HG03060 (cell line): ENCODE measurements around the gene PEX13.

Experiments used
- ATAC-seq: cut with Tn5 transposase; IDR thresholded peaks from one replicate; pipeline ENCODE4 v1.9.1; 2021; ENCODE audit warnings: low read depth, moderate number of reproducible peaks; ENCODE audit not compliant: unreplicated experiment

The PEX13 gene

GRCh38 chr2:61059382-61059781, 41.9 kb downstream of the PEX13 start:
- no peak for ATAC-seq

- peak; percentile 87 for ATAC-seq
Measured at GRCh38 chr2:61065714-61066709, 48.5 kb downstream of the PEX13 start, which contains the start of gene SANBR. Gene SANBR (plus strand): TSS chr2:61065871. CDS start chr2:61070351, 4,480 bp downstream.

GRCh38 chr2:61074100-61074499, 56.6 kb downstream of the PEX13 start:
- no peak for ATAC-seq

- no peak for ATAC-seq
Measured at GRCh38 chr2:61085883-61086282, 68.4 kb downstream of the PEX13 start.

GRCh38 chr2:61089797-61090196, 72.3 kb downstream of the PEX13 start:
- ATAC-seq = no peak

DNA sequence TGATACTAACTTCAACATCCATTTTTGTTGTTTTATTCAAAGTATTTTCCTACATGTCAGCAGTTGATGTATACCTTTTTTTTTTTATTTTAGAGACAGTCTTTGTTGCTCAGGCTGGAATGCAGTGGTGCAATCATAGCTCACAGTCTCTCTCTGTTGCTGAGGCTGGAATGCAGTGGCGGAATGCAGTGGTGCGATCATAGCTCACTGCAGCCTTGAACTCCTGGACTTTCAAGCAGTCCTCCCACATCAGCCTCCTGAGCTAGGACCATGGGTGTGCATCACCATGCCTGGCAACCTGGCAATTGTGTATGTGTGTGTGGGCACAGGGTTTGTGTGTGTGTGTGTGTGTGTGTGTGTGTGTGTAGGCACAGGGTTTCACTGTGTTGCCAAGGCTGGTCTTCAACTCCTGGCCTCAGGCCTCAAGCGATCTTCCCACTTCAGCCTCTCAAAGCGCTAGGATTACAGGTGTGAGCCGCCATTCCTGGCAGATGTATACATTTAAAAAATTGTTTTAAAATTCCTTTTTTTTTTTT, 72.9 kb downstream of the PEX13 start:
- ATAC-seq = no peak

DNA sequence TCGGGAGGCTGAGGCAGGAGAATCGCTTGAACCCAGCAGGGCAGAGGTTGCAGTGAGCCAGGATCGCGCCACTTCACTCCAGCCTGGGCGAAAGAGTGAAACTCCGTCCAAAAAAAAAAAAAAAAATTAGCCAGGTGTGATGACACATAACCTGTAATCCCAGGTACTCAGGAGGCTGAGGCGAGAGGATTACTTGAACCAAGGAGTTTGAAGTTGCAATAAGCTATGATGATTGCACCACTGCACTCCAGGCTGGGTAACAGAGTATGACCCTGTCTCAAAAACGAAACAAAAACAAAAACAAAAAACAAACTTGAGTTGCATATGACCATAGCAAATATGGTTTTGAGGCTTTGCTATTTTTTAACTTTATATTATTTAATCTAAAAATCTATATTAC, 74.0 kb downstream of the PEX13 start:
- ATAC-seq = no peak

GRCh38 chr2:61096438-61096837, 78.9 kb downstream of the PEX13 start:
- no peak for ATAC-seq

- ATAC-seq = no peak
Measured at GRCh38 chr2:61100801-61101200, 83.3 kb downstream of the PEX13 start.
